ENCODE results near the gene PI4KA. TPM values are rescaled to one million over a fixed set of nuclear protein-coding genes. Genes with fewer than 3 reads are reported as not detected.
A peak's percentile ranks its signal among the peaks of the same experiment; 100 is the strongest.
"Not testable (repeated sequence)": the region's sequence is repeated elsewhere in the genome, so short reads cannot be mapped to it uniquely, and the experiment has no call there.

PI4KA gene
- total and polyA plus RNA-seq, 5 donors from 2014 or later: 38.9 to 182 (median 44.5) TPM

DNA sequence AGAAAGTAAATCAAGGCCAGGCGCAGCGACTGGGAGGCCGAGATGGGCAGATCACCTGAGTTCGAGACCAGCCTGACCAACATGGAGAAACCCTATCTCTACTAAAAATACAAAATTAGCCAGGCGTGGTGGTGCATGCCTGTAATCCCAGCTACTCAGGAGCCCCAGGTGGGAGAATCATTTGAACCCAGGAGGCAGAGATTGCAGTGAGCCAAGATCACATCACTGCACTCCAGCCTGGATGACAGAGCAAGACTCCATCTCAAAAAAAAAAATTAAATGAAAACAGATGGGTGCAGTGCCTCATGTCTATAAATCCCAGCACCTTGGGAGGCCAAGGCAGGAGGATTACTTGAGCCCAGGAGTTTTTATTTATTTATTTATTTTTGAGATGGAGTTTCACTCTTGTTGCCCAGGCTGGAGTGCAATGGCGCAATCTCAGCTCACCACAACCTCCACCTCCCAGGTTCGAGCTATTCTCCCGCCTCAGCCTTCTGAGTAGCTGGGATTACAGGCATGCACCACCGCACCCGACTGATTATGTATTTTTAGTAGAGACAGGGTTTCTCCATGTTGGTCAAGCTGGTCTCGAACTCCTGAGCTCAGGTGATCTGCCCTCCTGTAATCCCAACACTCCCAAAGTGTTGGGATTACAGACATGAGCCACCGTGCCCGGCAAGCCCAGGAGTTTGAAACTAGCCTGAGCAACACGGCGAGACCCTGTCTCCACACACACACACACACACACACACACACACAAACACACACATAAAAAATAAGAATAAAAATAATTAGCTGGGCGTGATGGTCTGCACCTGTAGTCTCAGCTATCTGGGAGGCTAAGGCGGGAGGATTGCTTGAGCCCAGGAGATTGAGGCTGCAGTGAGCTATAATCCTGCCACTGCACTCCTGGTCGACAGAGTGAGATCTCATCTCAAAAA lies 42.8 kb upstream of the PI4KA start:
- not testable (repeated sequence) for H3K4me3 ChIP-seq (ENCODE audit: low read depth, low read length); H3K36me3 ChIP-seq (ENCODE audit: control insufficient read depth, insufficient read depth, low read length); H3K9me3 Mint-ChIP-seq; H3K9me3 ChIP-seq (ENCODE audit: control insufficient read depth in 2 of 2, low read length in 2 of 2); H3K4me3 Mint-ChIP-seq; H3K27ac ChIP-seq (ENCODE audit: insufficient read depth, low read length, poor library complexity, severe bottlenecking); H3K4me1 Mint-ChIP-seq; H3K27me3 ChIP-seq (ENCODE audit: control insufficient read depth, insufficient read depth, low read length); ATAC-seq (ENCODE audit: low read depth in 2 of 2); H3K27ac Mint-ChIP-seq; H3K4me1 ChIP-seq (ENCODE audit: control insufficient read depth, insufficient read depth, low read length, poor library complexity, severe bottlenecking); H3K36me3 Mint-ChIP-seq; DNase-seq
- H3K27me3 Mint-ChIP-seq: peaks cover 18% of the 10 kb centered on the region

DNA sequence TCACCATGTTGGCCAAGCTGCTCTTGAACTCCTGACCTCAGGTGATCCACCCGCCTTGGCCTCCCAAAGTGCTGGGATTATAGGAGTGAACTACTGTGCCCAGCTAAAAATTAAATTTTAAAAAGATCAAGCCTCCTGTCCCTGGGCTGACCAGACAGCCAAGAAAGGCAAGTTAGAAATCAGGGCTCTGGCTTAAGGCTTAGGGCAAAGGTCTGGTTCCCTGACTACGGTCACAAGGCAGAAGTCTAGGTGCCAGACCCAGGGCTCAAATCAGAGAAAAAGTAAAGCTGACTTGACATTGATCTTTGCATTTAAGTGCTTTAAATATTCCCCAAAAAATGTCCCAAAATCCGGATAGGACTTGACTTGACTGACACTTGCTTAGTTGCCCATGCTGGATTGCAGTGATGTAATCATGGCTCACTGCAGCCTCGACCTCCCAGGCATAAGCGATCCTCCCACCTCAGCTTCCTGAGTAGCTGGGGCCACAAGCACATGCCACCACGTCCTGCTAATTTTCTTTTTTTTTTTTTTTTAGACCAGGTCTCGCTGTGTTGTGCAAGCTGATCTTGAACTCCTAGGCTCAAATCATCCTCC lies 41.3 kb upstream of the PI4KA start:
- no peak overlapping the region for H3K4me3 Mint-ChIP-seq
- DNase-seq (no peak), ATAC-seq (ENCODE audit: low read depth in 2 of 2) (no peak)
- no peak overlapping the region for H3K27ac ChIP-seq (ENCODE audit: insufficient read depth, low read length, poor library complexity, severe bottlenecking)
- H3K36me3 ChIP-seq (ENCODE audit: control insufficient read depth, insufficient read depth, low read length): no peaks in the 10 kb centered on the region
- H3K27me3 ChIP-seq (ENCODE audit: control insufficient read depth, insufficient read depth, low read length): no peaks in the 10 kb centered on the region
- H3K27ac Mint-ChIP-seq: no peak overlapping the region
- peaks cover 0 to 4% (median under 1%) of the 10 kb centered on the region in 4 donors for H3K4me1 Mint-ChIP-seq
- H3K27me3 Mint-ChIP-seq: peaks cover 10% of the 10 kb centered on the region
- H3K4me1 ChIP-seq (ENCODE audit: control insufficient read depth, insufficient read depth, low read length, poor library complexity, severe bottlenecking): no peaks in the 10 kb centered on the region
- H3K4me3 ChIP-seq (ENCODE audit: low read depth, low read length): no peak overlapping the region
- H3K36me3 Mint-ChIP-seq: no peaks in the 10 kb centered on the region
- H3K9me3 Mint-ChIP-seq: peaks cover 0 to 1% (median 0%) of the 10 kb centered on the region in 7 donors
- H3K9me3 ChIP-seq (ENCODE audit: control insufficient read depth in 2 of 2, low read length in 2 of 2): no peaks in the 10 kb centered on the region

DNA sequence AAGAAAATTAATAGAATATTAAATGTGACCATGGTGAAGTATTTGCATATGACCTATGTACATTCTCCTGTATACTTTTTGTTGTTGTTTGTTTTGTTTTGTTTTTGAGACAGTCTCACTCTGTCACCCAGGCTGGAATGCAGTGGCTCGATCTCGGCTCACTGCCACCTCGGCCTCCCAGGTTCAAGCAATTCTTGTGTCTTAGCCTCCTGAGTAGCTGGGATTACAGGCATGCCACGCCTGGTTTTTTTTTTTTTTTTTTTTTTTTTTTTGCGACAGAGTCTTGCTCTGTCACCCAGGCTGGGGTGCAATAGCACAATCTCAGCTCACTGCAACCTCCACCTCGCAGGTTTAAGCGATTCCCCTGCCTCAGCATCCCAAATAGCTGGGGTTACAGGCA lies 39.1 kb upstream of the PI4KA start:
- not testable (repeated sequence) for H3K9me3 Mint-ChIP-seq; H3K36me3 Mint-ChIP-seq; DNase-seq; H3K4me1 Mint-ChIP-seq; H3K27ac Mint-ChIP-seq; H3K36me3 ChIP-seq (ENCODE audit: control insufficient read depth, insufficient read depth, low read length); ATAC-seq (ENCODE audit: low read depth in 2 of 2); H3K27me3 Mint-ChIP-seq; H3K4me3 ChIP-seq (ENCODE audit: low read depth, low read length); H3K27ac ChIP-seq (ENCODE audit: insufficient read depth, low read length, poor library complexity, severe bottlenecking); H3K9me3 ChIP-seq (ENCODE audit: control insufficient read depth in 2 of 2, low read length in 2 of 2); H3K4me3 Mint-ChIP-seq; H3K4me1 ChIP-seq (ENCODE audit: control insufficient read depth, insufficient read depth, low read length, poor library complexity, severe bottlenecking); H3K27me3 ChIP-seq (ENCODE audit: control insufficient read depth, insufficient read depth, low read length)

DNA sequence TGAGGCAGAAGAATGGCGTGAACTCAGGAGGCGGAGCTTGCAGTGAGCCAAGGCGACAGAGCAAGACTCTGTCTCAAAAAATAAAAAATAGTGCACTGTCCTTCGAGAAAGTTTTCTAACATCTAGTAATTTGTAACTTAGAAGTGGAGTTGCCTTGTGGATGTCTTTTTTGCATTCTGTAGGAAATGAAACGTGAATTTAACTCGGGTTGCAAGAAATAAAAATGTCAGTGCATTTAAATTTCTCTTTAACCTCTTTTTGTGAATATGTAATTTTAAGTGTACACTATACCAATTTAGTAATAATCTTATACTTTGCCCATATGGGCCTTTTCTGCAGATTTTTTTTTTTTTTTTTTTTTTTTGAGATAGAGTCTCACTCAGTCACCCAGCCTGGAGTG lies 32.4 kb upstream of the PI4KA start:
- H3K27me3 Mint-ChIP-seq: no peaks in the 10 kb centered on the region
- no peaks in the 10 kb centered on the region for H3K27me3 ChIP-seq (ENCODE audit: control insufficient read depth, insufficient read depth, low read length)
- no peak overlapping the region for H3K27ac Mint-ChIP-seq
- H3K36me3 Mint-ChIP-seq: peaks cover 23% of the 10 kb centered on the region
- no peak overlapping the region for H3K27ac ChIP-seq (ENCODE audit: insufficient read depth, low read length, poor library complexity, severe bottlenecking)
- peaks cover 0 to 1% (median 0%) of the 10 kb centered on the region in 7 donors for H3K9me3 Mint-ChIP-seq
- no peak for DNase-seq
- H3K4me1 Mint-ChIP-seq: no peaks in the 10 kb centered on the region
- H3K4me1 ChIP-seq (ENCODE audit: control insufficient read depth, insufficient read depth, low read length, poor library complexity, severe bottlenecking): no peaks in the 10 kb centered on the region
- H3K4me3 Mint-ChIP-seq: no peak overlapping the region
- ATAC-seq (ENCODE audit: low read depth in 2 of 2): no peak
- no peak overlapping the region for H3K4me3 ChIP-seq (ENCODE audit: low read depth, low read length)
- H3K9me3 ChIP-seq (ENCODE audit: control insufficient read depth in 2 of 2, low read length in 2 of 2): no peaks in the 10 kb centered on the region
- peaks cover 32% of the 10 kb centered on the region for H3K36me3 ChIP-seq (ENCODE audit: control insufficient read depth, insufficient read depth, low read length)

DNA sequence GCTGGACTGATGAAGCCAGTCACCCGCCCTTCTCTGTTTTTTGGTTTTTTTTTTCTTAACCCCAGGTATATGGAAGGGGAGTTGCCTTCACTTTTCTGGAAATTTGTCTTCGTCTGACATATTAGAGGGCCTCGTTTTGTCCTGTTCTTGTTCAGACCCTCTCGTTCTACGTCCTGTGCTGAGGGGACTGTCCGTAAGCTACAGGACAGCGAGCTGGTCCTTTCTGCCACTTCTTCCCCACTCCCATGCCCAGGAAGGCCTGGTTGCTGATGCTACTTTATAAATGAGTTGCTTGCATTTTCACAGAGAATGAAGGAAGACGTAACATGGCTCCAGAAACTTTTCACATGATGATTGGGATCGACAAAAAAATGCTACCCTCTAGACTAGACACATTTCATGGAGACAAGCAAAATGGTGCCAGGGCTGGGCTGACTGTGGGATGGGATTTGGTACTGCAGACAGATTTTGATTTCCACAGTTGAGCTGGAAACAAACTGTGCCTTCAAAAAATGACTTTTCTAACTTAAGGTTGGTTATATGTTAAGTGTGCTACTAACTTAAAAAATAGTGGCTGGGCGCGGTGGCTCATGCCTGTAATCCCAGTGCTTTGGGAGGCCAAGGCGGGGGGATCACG lies 31.4 kb upstream of the PI4KA start:
- no peaks in the 10 kb centered on the region for H3K4me1 Mint-ChIP-seq
- DNase-seq (no peak), ATAC-seq (ENCODE audit: low read depth in 2 of 2) (no peak)
- H3K4me3 Mint-ChIP-seq: no peak overlapping the region
- Histone ChIP-seq H3K27ac (ENCODE audit: insufficient read depth, low read length, poor library complexity, severe bottlenecking) (no peak overlapping the region), H3K4me1 (ENCODE audit: control insufficient read depth, insufficient read depth, low read length, poor library complexity, severe bottlenecking) (no peaks in the 10 kb centered on the region), H3K9me3 (ENCODE audit: control insufficient read depth in 2 of 2, low read length in 2 of 2) (no peaks in the 10 kb centered on the region), H3K4me3 (ENCODE audit: low read depth, low read length) (no peak overlapping the region), H3K36me3 (ENCODE audit: control insufficient read depth, insufficient read depth, low read length) (peaks cover 37% of the 10 kb centered on the region), H3K27me3 (ENCODE audit: control insufficient read depth, insufficient read depth, low read length) (no peaks in the 10 kb centered on the region)
- peaks cover 0 to 1% (median 0%) of the 10 kb centered on the region in 7 donors for H3K9me3 Mint-ChIP-seq
- H3K27ac Mint-ChIP-seq: no peak overlapping the region
- no peaks in the 10 kb centered on the region for H3K27me3 Mint-ChIP-seq
- peaks cover 31% of the 10 kb centered on the region for H3K36me3 Mint-ChIP-seq

DNA sequence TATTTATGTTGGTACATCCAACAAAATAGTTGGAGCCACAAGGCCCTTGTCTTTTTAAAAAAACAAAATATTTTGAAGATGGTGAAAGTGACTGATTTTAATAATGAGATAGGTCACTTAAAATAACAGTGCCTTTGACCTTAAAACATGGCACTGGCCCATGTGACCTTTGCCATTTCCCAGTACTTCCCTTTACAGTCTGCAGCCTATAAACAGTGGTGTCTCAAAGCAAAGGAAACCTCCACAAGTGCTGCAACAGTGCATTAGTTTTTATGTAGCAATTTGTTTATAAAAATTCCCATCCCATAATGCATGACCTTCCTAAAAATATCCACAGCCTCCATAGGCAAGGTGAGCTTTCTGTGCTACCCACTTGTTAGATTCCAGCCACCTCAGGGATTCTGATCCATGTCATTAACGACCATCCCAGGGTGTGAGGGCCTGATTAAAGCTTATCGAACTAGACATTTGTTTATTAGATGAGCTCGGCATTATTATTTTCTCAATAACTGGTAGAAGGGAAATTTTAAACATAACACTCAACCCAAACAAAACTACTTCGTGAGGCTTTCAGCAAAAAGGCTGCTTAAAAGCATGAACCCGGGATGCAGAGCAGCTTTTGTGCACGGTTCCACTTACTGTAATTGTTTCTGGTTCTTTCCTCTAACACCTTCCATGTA lies 30.6 kb upstream of the PI4KA start:
- Mint-ChIP-seq H3K27me3 (no peaks in the 10 kb centered on the region), H3K9me3 (peaks cover 0 to 1% (median 0%) of the 10 kb centered on the region in 7 donors), H3K4me3 (no peak overlapping the region), H3K36me3 (peaks cover 36% of the 10 kb centered on the region), H3K4me1 (no peaks in the 10 kb centered on the region), H3K27ac (no peak overlapping the region)
- no peaks in the 10 kb centered on the region for H3K27me3 ChIP-seq (ENCODE audit: control insufficient read depth, insufficient read depth, low read length)
- ATAC-seq (ENCODE audit: low read depth in 2 of 2) (no peak), DNase-seq (no peak)
- no peak overlapping the region for H3K27ac ChIP-seq (ENCODE audit: insufficient read depth, low read length, poor library complexity, severe bottlenecking)
- no peak overlapping the region for H3K4me3 ChIP-seq (ENCODE audit: low read depth, low read length)
- H3K4me1 ChIP-seq (ENCODE audit: control insufficient read depth, insufficient read depth, low read length, poor library complexity, severe bottlenecking): no peaks in the 10 kb centered on the region
- H3K36me3 ChIP-seq (ENCODE audit: control insufficient read depth, insufficient read depth, low read length): peaks cover 42% of the 10 kb centered on the region
- H3K9me3 ChIP-seq (ENCODE audit: control insufficient read depth in 2 of 2, low read length in 2 of 2): no peaks in the 10 kb centered on the region

DNA sequence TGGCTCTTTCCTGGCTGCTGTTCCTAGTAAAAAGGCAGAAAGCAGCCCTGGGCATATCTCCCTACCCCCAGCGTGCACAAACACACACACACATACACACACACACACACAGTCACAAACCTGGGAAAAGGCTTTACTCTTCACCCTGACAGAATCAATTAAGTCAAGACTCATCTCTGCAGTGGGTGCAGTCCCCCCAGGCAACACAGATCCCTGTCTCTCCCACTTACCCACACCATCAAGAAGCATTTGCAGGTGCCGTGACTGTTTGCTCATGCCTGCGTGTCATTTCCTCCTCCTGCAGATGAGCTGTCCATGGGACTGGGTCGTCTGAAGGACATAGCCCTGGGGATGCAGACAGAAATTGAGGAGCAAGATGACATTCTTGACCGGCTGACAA lies 28.8 kb upstream of the PI4KA start:
- Histone ChIP-seq H3K4me1 (ENCODE audit: control insufficient read depth, insufficient read depth, low read length, poor library complexity, severe bottlenecking) (no peaks in the 10 kb centered on the region), H3K4me3 (ENCODE audit: low read depth, low read length) (no peak overlapping the region), H3K36me3 (ENCODE audit: control insufficient read depth, insufficient read depth, low read length) (peaks cover 56% of the 10 kb centered on the region), H3K27me3 (ENCODE audit: control insufficient read depth, insufficient read depth, low read length) (no peaks in the 10 kb centered on the region), H3K9me3 (ENCODE audit: control insufficient read depth in 2 of 2, low read length in 2 of 2) (no peaks in the 10 kb centered on the region), H3K27ac (ENCODE audit: insufficient read depth, low read length, poor library complexity, severe bottlenecking) (no peak overlapping the region)
- H3K9me3 Mint-ChIP-seq: peaks cover 0 to 1% (median 0%) of the 10 kb centered on the region in 7 donors
- no peaks in the 10 kb centered on the region for H3K4me1 Mint-ChIP-seq
- no peak for ATAC-seq (ENCODE audit: low read depth in 2 of 2)
- H3K27me3 Mint-ChIP-seq: no peaks in the 10 kb centered on the region
- H3K27ac Mint-ChIP-seq: peak overlapping the region in 1 of 3 donors; percentile 12
- no peak for DNase-seq
- peaks cover 46% of the 10 kb centered on the region for H3K36me3 Mint-ChIP-seq
- H3K4me3 Mint-ChIP-seq: no peak overlapping the region
